ENCODE measurements around the gene FEN1.

Gene FEN1

DNA sequence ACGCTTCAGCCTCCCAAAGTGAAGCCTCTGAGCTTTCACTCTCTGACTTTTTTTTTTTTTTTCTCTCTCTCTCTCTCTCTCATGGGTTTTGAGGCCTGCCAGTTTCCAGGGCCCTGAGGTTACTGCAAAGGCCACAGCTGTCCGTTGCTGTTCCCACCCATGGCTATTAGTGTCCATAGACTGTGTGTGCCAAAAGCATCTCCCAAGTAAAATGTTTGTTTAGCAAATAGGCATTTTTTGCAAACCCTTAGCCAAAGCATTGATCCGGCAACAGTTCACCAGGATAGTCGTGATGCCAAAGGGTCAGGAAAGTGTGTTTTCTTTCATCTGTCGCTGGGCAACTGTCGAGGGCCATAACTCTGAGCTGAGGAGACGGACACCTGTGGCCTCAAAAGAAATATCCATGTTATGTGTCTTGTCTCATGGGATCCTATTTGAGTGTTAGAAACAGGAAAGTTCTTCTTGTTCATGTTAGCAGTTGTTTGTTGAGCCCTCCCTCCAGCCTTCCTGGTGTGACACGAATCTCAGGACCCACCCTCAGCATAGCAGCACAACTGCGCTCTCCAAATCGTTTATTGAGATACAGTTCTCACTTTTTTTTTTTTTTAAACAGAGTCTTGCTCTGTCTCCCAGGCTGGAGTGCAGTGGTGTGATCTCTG is 53.8 kb downstream of the FEN1 start:
- H3K4me3 ChIP-seq = no peak overlapping the region
- no peak overlapping the region for H3K27ac ChIP-seq
- TF ChIP-seq, protein P1, sequence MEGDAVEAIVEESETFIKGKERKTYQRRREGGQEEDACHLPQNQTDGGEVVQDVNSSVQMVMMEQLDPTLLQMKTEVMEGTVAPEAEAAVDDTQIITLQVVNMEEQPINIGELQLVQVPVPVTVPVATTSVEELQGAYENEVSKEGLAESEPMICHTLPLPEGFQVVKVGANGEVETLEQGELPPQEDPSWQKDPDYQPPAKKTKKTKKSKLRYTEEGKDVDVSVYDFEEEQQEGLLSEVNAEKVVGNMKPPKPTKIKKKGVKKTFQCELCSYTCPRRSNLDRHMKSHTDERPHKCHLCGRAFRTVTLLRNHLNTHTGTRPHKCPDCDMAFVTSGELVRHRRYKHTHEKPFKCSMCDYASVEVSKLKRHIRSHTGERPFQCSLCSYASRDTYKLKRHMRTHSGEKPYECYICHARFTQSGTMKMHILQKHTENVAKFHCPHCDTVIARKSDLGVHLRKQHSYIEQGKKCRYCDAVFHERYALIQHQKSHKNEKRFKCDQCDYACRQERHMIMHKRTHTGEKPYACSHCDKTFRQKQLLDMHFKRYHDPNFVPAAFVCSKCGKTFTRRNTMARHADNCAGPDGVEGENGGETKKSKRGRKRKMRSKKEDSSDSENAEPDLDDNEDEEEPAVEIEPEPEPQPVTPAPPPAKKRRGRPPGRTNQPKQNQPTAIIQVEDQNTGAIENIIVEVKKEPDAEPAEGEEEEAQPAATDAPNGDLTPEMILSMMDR (IDR thresholded peaks at IDR 0.05) = no peak
- DNase-seq (ENCODE audit: low spot score) = no peak

All from coronary artery (tissue), 2 donors.